Smooth muscle cell (in vitro differentiated cells): ENCODE data around the gene OTUD7B. TPM values are rescaled to one million over a fixed set of nuclear protein-coding genes. Genes with fewer than 3 reads are reported as not detected.

Experiments
- DNase-seq: peaks from one replicate; lab custom pipeline; 2025; ENCODE audit not compliant: unreplicated experiment; lab: John Stamatoyannopoulos, UW
- H2AFZ ChIP-seq: fragments of 200-600 bp; sonication (generic); 2 replicates; pipeline ENCODE4 v1.6.0; 2016; ENCODE audit warnings: antibody characterized with exemption, low read depth, mild to moderate bottlenecking
- H3F3A ChIP-seq: fragments of 200-600 bp; sonication (generic); 2 replicates; pipeline ENCODE4 v1.6.0; 2017; ENCODE audit warnings: antibody characterized with exemption, low read depth
- H3K27ac ChIP-seq: fragments of 200-600 bp; sonication (generic); 2 replicates; pipeline ENCODE4 v1.5.1; 2016; ENCODE audit warnings: low read depth, mild to moderate bottlenecking
- H3K27me3 ChIP-seq: fragments of 200-600 bp; sonication (generic); 2 replicates; pipeline ENCODE4 v1.6.1; 2016; ENCODE audit warnings: low read depth, mild to moderate bottlenecking
- H3K36me3 ChIP-seq: fragments of 200-600 bp; sonication (generic); 2 replicates; pipeline ENCODE4 v1.5.1; 2016; ENCODE audit warnings: low read depth
- H3K4me1 ChIP-seq: fragments of 200-600 bp; sonication (generic); 2 replicates; pipeline ENCODE4 v1.5.1; 2016; ENCODE audit warnings: low read depth
- H3K4me2 ChIP-seq: fragments of 200-600 bp; sonication (generic); 2 replicates; pipeline ENCODE4 v1.6.0; 2016; ENCODE audit warnings: mild to moderate bottlenecking
- H3K4me3 ChIP-seq: fragments of 200-600 bp; sonication (generic); 2 replicates; pipeline ENCODE4 v1.5.1; 2016; ENCODE audit warnings: mild to moderate bottlenecking
- H3K79me2 ChIP-seq: fragments of 200-600 bp; sonication (generic); 2 replicates; pipeline ENCODE4 v1.6.0; 2016; ENCODE audit warnings: low read depth, mild to moderate bottlenecking
- H3K9ac ChIP-seq: fragments of 200-600 bp; sonication (generic); 2 replicates; pipeline ENCODE4 v1.6.0; 2016; ENCODE audit warnings: low read depth
- H3K9me3 ChIP-seq: fragments of 200-600 bp; sonication (generic); replicated peaks from 2 replicates; pipeline ENCODE4 v1.5.1; 2016; ENCODE audit warnings: low read depth
- H4K20me1 ChIP-seq: fragments of 200-600 bp; sonication (generic); 2 replicates; pipeline ENCODE4 v1.6.0; 2016; ENCODE audit warnings: low read depth
- WGBS: methylation state at CpG from one replicate; pipeline ENCODE4 v1.1.7; 2016; ENCODE audit warnings: low lambda C conversion rate; 5-methylcytosine and 5-hydroxymethylcytosine counted together
- polyA plus RNA-seq: library from polyadenylated mRNA; unstranded; fragments of >200 nt; fragmentation: Nextera tagmentation; extraction: Ambion mirVana; gene quantifications from 2 replicates; pipeline ENCODE4 v1.2.1, GENCODE V29; 2016
- total RNA-seq: library from RNA; depleted of rRNA; stranded (reverse); fragments of >200 nt; gene quantifications from 2 replicates; pipeline ENCODE4 v1.2.3, GENCODE V29; 2014
- TF ChIP-seq, protein P1 (sequence below): fragments of 200-600 bp; sonication (generic); IDR thresholded peaks from 2 replicates; pipeline ENCODE4 v1.5.1; 2017; ENCODE audit warnings: borderline replicate concordance, mild to moderate bottlenecking, antibody characterized with exemption; ENCODE audit not compliant: insufficient read depth, poor library complexity, severe bottlenecking

The OTUD7B gene
- total and polyA plus RNA-seq, 2 experiments from 2014 or later, result 1.9 to 16.1 TPM

- Histone ChIP-seq H3K27ac (peak overlapping the region; percentile 93), H2AFZ (no peak overlapping the region)
Measured at GRCh38 chr1:149937759-149938158, 72.8 kb downstream of the OTUD7B start.

GRCh38 chr1:149936992-149937705 lies 73.4 kb downstream of the OTUD7B start:
- WGBS, result 9% methylated on average over 8 of the region's 8 CpGs
- DNase-seq, result no peak
- H3K79me2 ChIP-seq, result no peaks in the 10 kb centered on the region
- peak overlapping the region; percentile 72 for H3K4me3 ChIP-seq
- H3K4me2 ChIP-seq, result peak overlapping the region; percentile 95
- H3K27ac ChIP-seq, result peak overlapping the region; percentile 93
- H3K9ac ChIP-seq, result peak overlapping the region; percentile 57
- no peaks in the 10 kb centered on the region for H3K36me3 ChIP-seq
- peaks cover 25% of the 10 kb centered on the region for H3F3A ChIP-seq
- H3K27me3 ChIP-seq, result no peaks in the 10 kb centered on the region
- TF ChIP-seq, protein P1, sequence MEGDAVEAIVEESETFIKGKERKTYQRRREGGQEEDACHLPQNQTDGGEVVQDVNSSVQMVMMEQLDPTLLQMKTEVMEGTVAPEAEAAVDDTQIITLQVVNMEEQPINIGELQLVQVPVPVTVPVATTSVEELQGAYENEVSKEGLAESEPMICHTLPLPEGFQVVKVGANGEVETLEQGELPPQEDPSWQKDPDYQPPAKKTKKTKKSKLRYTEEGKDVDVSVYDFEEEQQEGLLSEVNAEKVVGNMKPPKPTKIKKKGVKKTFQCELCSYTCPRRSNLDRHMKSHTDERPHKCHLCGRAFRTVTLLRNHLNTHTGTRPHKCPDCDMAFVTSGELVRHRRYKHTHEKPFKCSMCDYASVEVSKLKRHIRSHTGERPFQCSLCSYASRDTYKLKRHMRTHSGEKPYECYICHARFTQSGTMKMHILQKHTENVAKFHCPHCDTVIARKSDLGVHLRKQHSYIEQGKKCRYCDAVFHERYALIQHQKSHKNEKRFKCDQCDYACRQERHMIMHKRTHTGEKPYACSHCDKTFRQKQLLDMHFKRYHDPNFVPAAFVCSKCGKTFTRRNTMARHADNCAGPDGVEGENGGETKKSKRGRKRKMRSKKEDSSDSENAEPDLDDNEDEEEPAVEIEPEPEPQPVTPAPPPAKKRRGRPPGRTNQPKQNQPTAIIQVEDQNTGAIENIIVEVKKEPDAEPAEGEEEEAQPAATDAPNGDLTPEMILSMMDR, result peak; percentile 24
- H3K4me1 ChIP-seq, result peaks cover 13% of the 10 kb centered on the region
- H4K20me1 ChIP-seq, result no peaks in the 10 kb centered on the region
- H3K9me3 ChIP-seq, result no peaks in the 10 kb centered on the region
- H2AFZ ChIP-seq, result peak overlapping the region; percentile 11

More at GRCh38 chr1:149937759-149938158, 72.8 kb downstream of the OTUD7B start:
- no peaks in the 10 kb centered on the region for H3K79me2 ChIP-seq
- no peak overlapping the region for H3K9ac ChIP-seq
- H3K4me3 ChIP-seq, result peak overlapping the region; percentile 72
- DNase-seq, result no peak
- H3F3A ChIP-seq, result peaks cover 27% of the 10 kb centered on the region
- no peaks in the 10 kb centered on the region for H3K27me3 ChIP-seq
- H3K4me2 ChIP-seq, result peak overlapping the region; percentile 95
- H3K9me3 ChIP-seq, result no peaks in the 10 kb centered on the region
- TF ChIP-seq, protein P1, result no peak
- H3K4me1 ChIP-seq, result peaks cover 13% of the 10 kb centered on the region
- H3K36me3 ChIP-seq, result no peaks in the 10 kb centered on the region
- H4K20me1 ChIP-seq, result no peaks in the 10 kb centered on the region

- H3K36me3 ChIP-seq, result no peaks in the 10 kb centered on the region
- peak within 1 kb of the TSS; percentile 72 for H3K4me3 ChIP-seq
- H3K4me1 ChIP-seq, result peaks cover 13% of the 10 kb centered on the region
- H3K27ac ChIP-seq, result peak within 1 kb of the TSS; percentile 93
- TF ChIP-seq, protein P1, result no peak
- H3K9ac ChIP-seq, result peak within 1 kb of the TSS; percentile 57
- H3K79me2 ChIP-seq, result no peaks in the 10 kb centered on the region
- DNase-seq, result no peak
- H4K20me1 ChIP-seq, result no peaks in the 10 kb centered on the region
- peak within 1 kb of the TSS; percentile 11 for H2AFZ ChIP-seq
- peaks cover 19% of the 10 kb centered on the region for H3F3A ChIP-seq
- H3K27me3 ChIP-seq, result no peaks in the 10 kb centered on the region
- 18% methylated on average over 18 of the region's 18 CpGs for WGBS
- H3K9me3 ChIP-seq, result no peaks in the 10 kb centered on the region
- peak within 1 kb of the TSS; percentile 95 for H3K4me2 ChIP-seq
Measured at GRCh38 chr1:149936170-149936991, 74.1 kb downstream of the OTUD7B start, which contains the start of gene MTMR11. Gene MTMR11 (minus strand): TSS chr1:149936879. CDS start chr1:149936647, 232 bp downstream.
